B cell (primary cell): ENCODE measurements around the gene CMAS. TPM values are rescaled to one million over a fixed set of nuclear protein-coding genes. Genes with fewer than 3 reads are reported as not detected.

Experiments used
- ATAC-seq: fragments of 200-7000 bp; cut with Tn5 transposase; one replicate; pipeline ENCODE4 v1.10.0; 2021; ENCODE audit warnings: low read depth, mild to moderate bottlenecking, moderate number of reproducible peaks, moderate library complexity
- CTCF ChIA-PET: fragments of 350-600 bp; sonication (Branson Sonifier 250); formaldehyde crosslinking; loops from one replicate; lab custom pipeline; 2021; ENCODE audit warnings: antibody characterized with exemption, inconsistent platforms; lab: Charles Lee
- POLR2A ChIA-PET: fragments of 350-600 bp; sonication (Branson Sonifier 250); formaldehyde crosslinking; loops from one replicate; lab custom pipeline; 2021; ENCODE audit warnings: antibody characterized with exemption; lab: Charles Lee
- DNase-seq: peaks from one replicate; pipeline ENCODE4 v3.0.0; 2013
- H2AFZ ChIP-seq: 2 replicates; pipeline ENCODE4 v1.6.1; 2012; ENCODE audit warnings: mild to moderate bottlenecking, low read depth, low read length; ENCODE audit not compliant: insufficient read depth, poor library complexity, severe bottlenecking
- H3K27ac ChIP-seq, 2 donors: 1 replicate in 1 of 2; 2 replicates in 1 of 2; pipeline ENCODE4 v1.5.1; 2012 to 2013; ENCODE audit warnings: low read length in 2 of 2, mild to moderate bottlenecking in 2 of 2, moderate library complexity in 1 of 2
- H3K27me3 ChIP-seq, 4 experiments: fragments of 200-600 bp in 1 of 4; sonication (generic) in 1 of 4; replicated peaks in 1 of 4; 1 replicate in 2 of 4; 2 replicates in 2 of 4; pipeline versions ENCODE4 v1.6.1 to v1.7.0; 2013 to 2016; ENCODE audit warnings: low read length in 3 of 4, mild to moderate bottlenecking in 2 of 4, mixed read lengths in 1 of 4, moderate library complexity in 1 of 4; ENCODE audit not compliant: insufficient read depth in 4 of 4, control insufficient read depth in 3 of 4; ENCODE audit errors: control extremely low read depth in 1 of 4
- H3K36me3 ChIP-seq, 2 experiments: replicated peaks in 1 of 2; 1 replicate in 1 of 2; 2 replicates in 1 of 2; pipeline versions ENCODE4 v1.6.1 to v1.7.1; 2013; ENCODE audit warnings: low read length in 1 of 2; ENCODE audit not compliant: insufficient read depth in 2 of 2, control insufficient read depth in 1 of 2; ENCODE audit errors: control extremely low read depth in 1 of 2, extremely low read depth in 1 of 2
- H3K4me1 ChIP-seq, 2 donors: fragments of 200-600 bp in 1 of 2; sonication (generic) in 1 of 2; 1 replicate in 1 of 2; 2 replicates in 1 of 2; pipeline versions ENCODE4 v1.5.1 to v1.6.1; 2013 to 2017; ENCODE audit warnings: low read length in 2 of 2; ENCODE audit not compliant: control insufficient read depth in 2 of 2, insufficient read depth in 2 of 2
- H3K4me2 ChIP-seq: replicated peaks from 2 replicates; pipeline ENCODE3; 2012; ENCODE audit warnings: mild to moderate bottlenecking, low read depth, low read length; ENCODE audit not compliant: poor library complexity, severe bottlenecking
- H3K4me3 ChIP-seq, 5 experiments: fragments of 200-600 bp in 1 of 5; sonication (generic) in 1 of 5; 1 replicate in 3 of 5; 2 replicates in 2 of 5; pipeline versions ENCODE4 v1.5.1 to v1.7.0; 2011 to 2016; ENCODE audit warnings: low read length in 4 of 5, mild to moderate bottlenecking in 4 of 5, low read depth in 2 of 5, control low read depth in 1 of 5, moderate library complexity in 1 of 5; ENCODE audit not compliant: insufficient read depth in 1 of 5; ENCODE audit errors: control extremely low read depth in 1 of 5, extremely low read depth in 1 of 5
- H3K79me2 ChIP-seq: fragments of 200-600 bp; sonication (generic); one replicate; pipeline ENCODE4 v1.6.0; 2016; ENCODE audit warnings: low read length; ENCODE audit not compliant: control insufficient read depth, insufficient read depth
- H3K9ac ChIP-seq: fragments of 200-600 bp; sonication (generic); 2 replicates; pipeline ENCODE4 v1.6.1; 2017; ENCODE audit warnings: mild to moderate bottlenecking, low read length, moderate library complexity
- H3K9me3 ChIP-seq, 3 donors: one replicate each; pipeline versions ENCODE4 v1.6.1 to v1.7.1; 2013; ENCODE audit warnings: low read length in 2 of 3; ENCODE audit not compliant: control insufficient read depth in 2 of 3, insufficient read depth in 1 of 3; ENCODE audit errors: control extremely low read depth in 1 of 3
- H4K20me1 ChIP-seq: 2 replicates; pipeline ENCODE4 v1.6.0; 2012; ENCODE audit warnings: mild to moderate bottlenecking, low read length; ENCODE audit not compliant: insufficient read depth, control insufficient read depth, poor library complexity, severe bottlenecking
- H3K27ac Mint-ChIP-seq: one replicate; pipeline ENCODE4 v1.8.0; 2021; ENCODE audit warnings: mixed read lengths
- H3K27me3 Mint-ChIP-seq: one replicate; pipeline ENCODE4 v1.8.0; 2021; ENCODE audit warnings: mixed read lengths
- H3K4me1 Mint-ChIP-seq: one replicate; pipeline ENCODE4 v1.8.0; 2021; ENCODE audit warnings: mixed read lengths
- H3K4me3 Mint-ChIP-seq: one replicate; pipeline ENCODE4 v1.8.0; 2021; ENCODE audit warnings: mixed read lengths
- H3K9me3 Mint-ChIP-seq: one replicate; pipeline ENCODE4 v1.8.0; 2022; ENCODE audit warnings: mixed read lengths; ENCODE audit not compliant: insufficient read depth
- CTCF ChIP-seq: fragments of 200-600 bp; IDR thresholded peaks from one replicate; pipeline ENCODE4 v1.8.0; 2022; ENCODE audit warnings: antibody characterized with exemption, mild to moderate bottlenecking
- EZH2 ChIP-seq: IDR thresholded peaks from 2 replicates; pipeline ENCODE4 v1.6.1; 2012; ENCODE audit warnings: borderline replicate concordance, low read depth, mild to moderate bottlenecking, moderate library complexity, low read length; ENCODE audit not compliant: insufficient read depth, poor library complexity, severe bottlenecking
- WGBS: methylation state at CpG from one replicate; pipeline ENCODE4 v1.1.5; 2013; ENCODE audit warnings: missing lambda C conversion rate; ENCODE audit not compliant: insufficient coverage; 5-methylcytosine and 5-hydroxymethylcytosine counted together
- intact Hi-C: fragments of 100-400 bp; cut with micrococcal nuclease; formaldehyde crosslinking; loops from one replicate; pipeline ENCODE4 v1.10.0; 2022
- polyA plus RNA-seq: library from polyadenylated mRNA; depleted of rRNA; stranded (reverse); fragments of >200 nt; gene quantifications from 2 replicates; pipeline ENCODE4 v1.2.3, GENCODE V29; 2012
- total RNA-seq, 2 donors: library from RNA; stranded (reverse); fragments of 120-200 nt in 1 of 2; gene quantifications; 1 replicate in 1 of 2; 2 replicates in 1 of 2; pipeline versions ENCODE4 v1.2.3 to v1.2.4, GENCODE V29; 2013 to 2022

CMAS gene
- total and polyA plus RNA-seq, 2 donors (not counting 1 experiment from before 2014, with no cell fraction given), result 5.8 to 19.1 TPM

- Histone ChIP-seq H3K79me2 (no peaks in the 10 kb centered on the region), H3K4me1 (peaks cover 8 to 13% of the 10 kb centered on the region in 2 donors), H3K4me3 (no peak overlapping the region), H3K9ac (no peak overlapping the region), H3K36me3 (no peaks in the 10 kb centered on the region), H3K4me2 (no peak overlapping the region), H3K27me3 (no peaks in the 10 kb centered on the region), H2AFZ (no peak overlapping the region), H3K9me3 (no peaks in the 10 kb centered on the region), H4K20me1 (no peaks in the 10 kb centered on the region), H3K27ac (no peak overlapping the region)
- Mint-ChIP-seq H3K4me1 (peaks cover 10% of the 10 kb centered on the region), H3K27me3 (peaks cover 21% of the 10 kb centered on the region), H3K27ac (no peak overlapping the region), H3K4me3 (no peak overlapping the region), H3K9me3 (no peaks in the 10 kb centered on the region)
- POLR2A ChIA-PET, result no interaction called here
- CTCF ChIA-PET, result interaction anchor here (0.7 to 4.1 kb wide), 2 partner anchors 69 to 340 kb away, joined by 4 to 20 read pairs; no protein-coding TSS in a partner anchor
- WGBS, result 80% methylated on average over 1 of the region's 2 CpGs
- ATAC-seq (no peak), DNase-seq (no peak)
- TF ChIP-seq EZH2, result no peak
- TF ChIP-seq CTCF, result no peak
- intact Hi-C loops, result no loop called here
These were observed 57.4 kb downstream of the CMAS start for GRCh38 chr12:22103418-22103817.

GRCh38 chr12:22105542-22105941 is 59.5 kb downstream of the CMAS start:
- no peaks in the 10 kb centered on the region for H3K79me2 ChIP-seq
- Mint-ChIP-seq H3K4me1 (peaks cover 10% of the 10 kb centered on the region), H3K9me3 (no peaks in the 10 kb centered on the region), H3K27ac (no peak overlapping the region), H3K27me3 (peaks cover 9% of the 10 kb centered on the region), H3K4me3 (no peak overlapping the region)
- H3K4me2 ChIP-seq, result no peak overlapping the region
- no peaks in the 10 kb centered on the region for H4K20me1 ChIP-seq
- ChIA-PET POLR2A (no interaction called here), CTCF (no interaction called here)
- H3K9ac ChIP-seq, result no peak overlapping the region
- TF ChIP-seq EZH2 (no peak), CTCF (no peak)
- H3K27me3 ChIP-seq, result no peaks in the 10 kb centered on the region
- no peak for ATAC-seq
- no peak overlapping the region for H2AFZ ChIP-seq
- no peak for DNase-seq
- peaks cover 8 to 13% of the 10 kb centered on the region in 2 donors for H3K4me1 ChIP-seq
- no peak overlapping the region for H3K27ac ChIP-seq
- H3K36me3 ChIP-seq, result no peaks in the 10 kb centered on the region
- no peak overlapping the region for H3K4me3 ChIP-seq
- intact Hi-C loops, result no loop called here
- no peaks in the 10 kb centered on the region for H3K9me3 ChIP-seq
